CMK (cell line): ENCODE measurements around the gene FOXN3.
A peak's percentile ranks its signal among the peaks of the same experiment; 100 is the strongest.

ENCODE experiments used
- DNase-seq: peaks from one replicate; pipeline ENCODE4 v3.0.0-alpha.2; 2010; ENCODE audit warnings: low read depth

Gene FOXN3

GRCh38 chr14:89417091-89417464 is at the start of gene FOXN3:
FOXN3 (minus strand) TSS chr14:89417233; CDS start chr14:89412476, 4,757 bp downstream.
- DNase-seq, result peak; percentile 57

- DNase-seq, result no peak
These were observed 49.5 kb upstream of the FOXN3 start for GRCh38 chr14:89466484-89466883.

- DNase-seq, result no peak
These were observed 48.8 kb upstream of the FOXN3 start for GRCh38 chr14:89465876-89466275.

- DNase-seq, result no peak
These were observed 44.2 kb upstream of the FOXN3 start for GRCh38 chr14:89461256-89461655.

- no peak for DNase-seq
These were observed 41.8 kb upstream of the FOXN3 start for GRCh38 chr14:89458713-89459420.

GRCh38 chr14:89457007-89457406 is 40.0 kb upstream of the FOXN3 start:
- DNase-seq, result no peak

GRCh38 chr14:89455412-89455811 is 38.4 kb upstream of the FOXN3 start:
- DNase-seq, result no peak

GRCh38 chr14:89454996-89455395 is 38.0 kb upstream of the FOXN3 start:
- no peak for DNase-seq

- no peak for DNase-seq
These were observed 35.2 kb upstream of the FOXN3 start for GRCh38 chr14:89452281-89452680.

GRCh38 chr14:89451229-89451628 is 34.2 kb upstream of the FOXN3 start:
- DNase-seq, result no peak

- no peak for DNase-seq
These were observed 30.3 kb upstream of the FOXN3 start for GRCh38 chr14:89447182-89447944.

GRCh38 chr14:89445273-89445973 is 28.4 kb upstream of the FOXN3 start:
- no peak for DNase-seq

- no peak for DNase-seq
These were observed 27.6 kb upstream of the FOXN3 start for GRCh38 chr14:89444516-89445125.

- no peak for DNase-seq
These were observed 27.0 kb upstream of the FOXN3 start for GRCh38 chr14:89444044-89444443.

- DNase-seq, result no peak
These were observed 26.1 kb upstream of the FOXN3 start for GRCh38 chr14:89443042-89443629.

GRCh38 chr14:89442280-89442679 is 25.2 kb upstream of the FOXN3 start:
- DNase-seq, result no peak

GRCh38 chr14:89440986-89441909 is 24.2 kb upstream of the FOXN3 start:
- DNase-seq, result no peak

- no peak for DNase-seq
These were observed 19.0 kb upstream of the FOXN3 start for GRCh38 chr14:89435892-89436656.

GRCh38 chr14:89435492-89435891 is 18.5 kb upstream of the FOXN3 start:
- DNase-seq, result no peak

- no peak for DNase-seq
These were observed 15.2 kb upstream of the FOXN3 start for GRCh38 chr14:89432226-89432625.
